HepG2 (cell line): Measurements from ENCODE around the gene NXN. TPM values are rescaled to one million over a fixed set of nuclear protein-coding genes. Genes with fewer than 3 reads are reported as not detected.

ENCODE experiments used
- ARID5B ChIP-seq: IDR thresholded peaks from 2 replicates; pipeline ENCODE4 v1.4.0; 2020; ENCODE audit warnings: mild to moderate bottlenecking, missing genetic modification reagents
- CBX5 ChIP-seq: sonication (generic); formaldehyde crosslinking; IDR thresholded peaks from 2 replicates; pipeline ENCODE4 v1.4.0; 2020; ENCODE audit warnings: missing genetic modification reagents, borderline replicate concordance
- GZF1 ChIP-seq: sonication (generic); formaldehyde crosslinking; IDR thresholded peaks from 2 replicates; pipeline ENCODE4 v1.5.1; 2020; ENCODE audit warnings: mild to moderate bottlenecking, missing genetic modification reagents
- IRF1 ChIP-seq: sonication (generic); formaldehyde crosslinking; IDR thresholded peaks from 2 replicates; pipeline ENCODE4 v1.4.0; 2020; ENCODE audit warnings: low read depth, mild to moderate bottlenecking, missing genetic modification reagents
- KAT8 ChIP-seq: IDR thresholded peaks from 2 replicates; pipeline ENCODE4 v1.6.1; 2016; ENCODE audit warnings: missing genetic modification reagents, missing compliant biosample characterization
- MTF2 ChIP-seq: sonication (generic); formaldehyde crosslinking; IDR thresholded peaks from 2 replicates; pipeline ENCODE4 v1.5.0; 2020; ENCODE audit warnings: missing genetic modification reagents, borderline replicate concordance
- NFATC3 ChIP-seq: sonication (generic); formaldehyde crosslinking; IDR thresholded peaks from 2 replicates; pipeline ENCODE4 v1.5.1; 2020; ENCODE audit warnings: mild to moderate bottlenecking, missing genetic modification reagents
- NR0B2 ChIP-seq: sonication (generic); formaldehyde crosslinking; IDR thresholded peaks from 2 replicates; pipeline ENCODE4 v1.4.0; 2020; ENCODE audit warnings: mild to moderate bottlenecking, missing genetic modification reagents
- PAWR ChIP-seq: sonication (generic); formaldehyde crosslinking; IDR thresholded peaks from 2 replicates; pipeline ENCODE4 v1.4.0; 2020; ENCODE audit warnings: missing genetic modification reagents, mild to moderate bottlenecking, borderline replicate concordance
- SATB2 ChIP-seq: sonication (generic); formaldehyde crosslinking; IDR thresholded peaks from 2 replicates; pipeline ENCODE4 v1.5.0; 2020; ENCODE audit warnings: missing genetic modification reagents
- SRSF4 ChIP-seq: fragments of 200-400 bp; formaldehyde crosslinking; IDR thresholded peaks from one replicate; pipeline ENCODE4 v1.6.1; 2018; ENCODE audit warnings: mild to moderate bottlenecking, low read depth, low read length, moderate library complexity; ENCODE audit not compliant: poor library complexity, severe bottlenecking
- STAT5B ChIP-seq: sonication (generic); formaldehyde crosslinking; IDR thresholded peaks from 2 replicates; pipeline ENCODE4 v1.4.0; 2020; ENCODE audit warnings: missing genetic modification reagents
- ZNF230 ChIP-seq: sonication (generic); formaldehyde crosslinking; IDR thresholded peaks from 2 replicates; pipeline ENCODE4 v1.4.0; 2020; ENCODE audit warnings: mild to moderate bottlenecking, missing genetic modification reagents
- ZNF280B ChIP-seq: sonication (generic); formaldehyde crosslinking; IDR thresholded peaks from 2 replicates; pipeline ENCODE4 v1.5.0; 2020; ENCODE audit warnings: missing genetic modification reagents, mild to moderate bottlenecking, borderline replicate concordance
- ZNF430 ChIP-seq: sonication (generic); formaldehyde crosslinking; IDR thresholded peaks from 2 replicates; pipeline ENCODE4 v1.9.0; 2021; ENCODE audit warnings: mild to moderate bottlenecking, missing genetic modification reagents
- ZNF432 ChIP-seq: sonication (generic); formaldehyde crosslinking; IDR thresholded peaks from 2 replicates; pipeline ENCODE4 v1.5.0; 2020; ENCODE audit warnings: missing genetic modification reagents, mild to moderate bottlenecking, borderline replicate concordance
- ZNF614 ChIP-seq: IDR thresholded peaks from 2 replicates; pipeline ENCODE4 v1.6.1; 2018; ENCODE audit warnings: missing biosample characterization, missing genetic modification reagents, inconsistent platforms, borderline replicate concordance
- ZNF691 ChIP-seq: sonication (generic); formaldehyde crosslinking; IDR thresholded peaks from 2 replicates; pipeline ENCODE4 v1.4.0; 2020; ENCODE audit warnings: missing genetic modification reagents, low read depth, mild to moderate bottlenecking, borderline replicate concordance
- ZNF749 ChIP-seq: sonication (generic); formaldehyde crosslinking; IDR thresholded peaks from 2 replicates; pipeline ENCODE4 v1.8.0; 2022; ENCODE audit warnings: mild to moderate bottlenecking, missing genetic modification reagents, moderate library complexity, borderline replicate concordance
- ZNF761 ChIP-seq: sonication (generic); formaldehyde crosslinking; conservative IDR thresholded peaks from 2 replicates; pipeline ENCODE4 v1.4.0; 2020; ENCODE audit warnings: mild to moderate bottlenecking, missing genetic modification reagents
- ZZZ3 ChIP-seq: sonication (generic); formaldehyde crosslinking; IDR thresholded peaks from 2 replicates; pipeline ENCODE4 v1.4.0; 2020; ENCODE audit warnings: missing genetic modification reagents, mild to moderate bottlenecking, borderline replicate concordance
- polyA plus RNA-seq, 8 experiments: library from polyadenylated mRNA; depleted of rRNA in 3 of 8; stranded (reverse) in 7 of 8; unstranded in 1 of 8; fragments of >200 nt; fragmentation: Illumina TruSeq in 4 of 8; extraction: Trizol in 4 of 8; gene quantifications; 2 replicates each; pipeline versions ENCODE4 v1.2.1 to v1.2.3, GENCODE V29; 2011 to 2016; ENCODE audit warnings: low read depth in 4 of 8, missing spikeins in 1 of 8, mixed read lengths in 1 of 8; ENCODE audit not compliant: insufficient read depth in 1 of 8
- total RNA-seq, 5 experiments: library from RNA; depleted of rRNA; stranded (reverse); fragments of >200 nt; fragmentation: Illumina TruSeq; extraction: Trizol; gene quantifications; 2 replicates each; pipeline ENCODE4 v1.2.3, GENCODE V29; 2016; ENCODE audit warnings: low read depth in 1 of 5

The NXN gene
- total and polyA plus RNA-seq, 2 of the 13 experiments (the other 11 are each of a cell fraction or from before 2014, with no cell fraction given), result 22.2 to 24.3 TPM

- TF ChIP-seq PAWR (CRISPR knock-in tag) (no peak), ZNF761 (CRISPR knock-in tag) (peak; percentile 83), ZNF614 (CRISPR knock-in tag) (peak; percentile 30; the same call in 1 of the 2 replicates), ZNF280B (peak; percentile 54; the same call in 1 of the 2 replicates), KAT8 (CRISPR knock-in tag) (peak; percentile 95), ZNF230 (CRISPR knock-in tag) (0 out of 2 replicates have a peak, but pooled peaks have one; percentile 35), CBX5 (peak; percentile 88), SATB2 (CRISPR knock-in tag) (peak; percentile 88), SRSF4 (no peak), STAT5B (0 out of 2 replicates have a peak, but pooled peaks have one; percentile 67), ZNF432 (no peak), ZNF691 (CRISPR knock-in tag) (peak; percentile 62), ZNF749 (0 out of 2 replicates have a peak, but pooled peaks have one; percentile 61), ARID5B (peak; percentile 69), ZNF430 (peak; percentile 81; the same call in 1 of the 2 replicates), IRF1 (no peak), MTF2 (CRISPR knock-in tag) (peak; percentile 95; the same call in 1 of the 2 replicates), GZF1 (peak; percentile 31), NFATC3 (CRISPR knock-in tag) (no peak; the same call in 1 of the 2 replicates), NR0B2 (CRISPR knock-in tag) (peak; percentile 66; the same call in 1 of the 2 replicates), ZZZ3 (CRISPR knock-in tag) (no peak; the same call in none of the 2 replicates)
Measured at GRCh38 chr17:996554-997344, 17.2 kb upstream of the NXN start, which contains the start of gene TIMM22 (continued).
